ENCODE measurements around the gene RASSF3.
"Not testable (repeated sequence)": the region's sequence is repeated elsewhere in the genome, so short reads cannot be mapped to it uniquely, and the experiment has no call there.

The RASSF3 gene

DNA sequence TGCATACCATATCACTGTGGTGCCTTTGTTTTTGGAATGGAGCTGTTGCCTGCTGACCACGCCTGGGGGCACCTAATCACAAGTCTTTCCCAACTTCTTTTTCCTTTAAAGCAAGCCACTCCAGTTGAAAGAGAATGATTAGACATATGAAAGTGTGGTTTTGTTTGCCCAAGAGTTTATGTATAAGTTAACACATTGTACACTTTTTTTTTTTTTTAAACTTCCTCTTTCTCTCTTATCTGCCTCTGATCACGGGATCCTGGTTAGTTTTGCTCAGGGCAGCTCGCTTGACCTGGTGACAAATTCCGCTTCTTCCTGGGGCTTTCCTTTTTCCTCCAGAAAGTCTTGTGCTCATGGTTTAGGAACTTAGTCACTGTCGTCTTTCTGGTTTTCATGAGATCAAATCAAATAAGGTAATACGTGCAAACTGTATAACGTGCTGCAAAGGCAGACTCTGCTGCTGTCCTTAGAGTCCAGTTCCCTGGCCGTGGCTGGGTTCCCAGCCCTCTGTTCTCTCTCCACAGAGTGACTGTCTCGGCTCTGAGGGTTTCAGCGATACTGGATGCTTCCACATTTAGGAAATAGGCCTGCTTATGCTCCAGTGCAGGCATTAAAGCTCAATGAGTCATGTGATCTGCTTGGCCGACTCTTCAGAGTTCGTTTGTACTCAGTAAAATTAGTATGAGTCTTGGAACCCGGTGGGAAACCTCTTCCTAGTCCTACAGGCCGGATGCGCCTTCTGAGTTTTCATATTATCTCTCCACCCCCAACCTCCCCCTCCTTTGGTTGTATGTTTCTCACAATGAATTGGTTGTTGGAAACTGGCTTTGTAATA, 15.2 kb downstream of the RASSF3 start:
- in situ Hi-C loops (cut with HindIII; ENCODE audit: low pct_ligation_motif_present, low pct_unique_long_range_greater_than_20kb, low sequenced_read_pairs), result no loop called here
- DNase-seq, result peak; percentile 95

DNA sequence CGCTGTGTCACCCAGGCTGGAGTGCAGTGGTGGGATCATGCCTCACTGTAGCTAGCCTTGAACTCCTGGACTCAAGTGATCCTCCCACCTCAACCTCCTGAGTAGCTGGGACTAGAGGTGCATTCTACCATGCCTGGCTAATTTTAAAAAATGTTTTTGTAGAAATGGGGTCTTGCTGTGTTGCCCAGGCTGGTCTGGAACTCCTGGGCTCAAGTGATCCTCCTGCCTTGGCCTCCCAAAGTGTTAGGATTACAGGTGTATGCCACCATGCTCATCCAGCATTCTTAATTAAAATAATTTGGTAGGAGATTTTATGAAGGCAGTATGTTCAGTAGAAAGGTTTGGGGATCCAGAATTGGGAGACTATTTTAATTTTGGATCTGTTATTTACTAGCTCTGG, 16.3 kb downstream of the RASSF3 start:
- DNase-seq; in situ Hi-C loops (cut with HindIII; ENCODE audit: low pct_ligation_motif_present, low pct_unique_long_range_greater_than_20kb, low sequenced_read_pairs): not testable (repeated sequence)

DNA sequence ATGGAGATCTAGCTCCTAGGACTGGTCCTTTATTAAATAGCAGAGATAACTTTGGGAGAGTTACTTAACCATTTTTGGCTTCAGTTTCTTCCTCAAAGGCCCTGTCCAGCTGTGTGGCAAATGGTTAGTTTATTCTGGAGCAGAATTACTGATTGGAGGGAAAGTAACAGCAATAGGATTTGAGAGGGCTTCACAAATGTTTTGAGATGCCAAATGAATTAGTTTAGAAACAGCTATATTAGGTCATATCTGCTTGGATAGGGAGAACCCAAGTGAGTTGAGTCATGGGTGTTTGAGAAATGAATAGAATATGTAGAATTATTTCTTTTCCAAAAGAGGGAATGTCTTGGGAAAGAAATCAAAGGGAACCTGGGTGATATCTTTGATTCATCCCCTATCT, 17.5 kb downstream of the RASSF3 start:
- in situ Hi-C loops (cut with HindIII; ENCODE audit: low pct_ligation_motif_present, low pct_unique_long_range_greater_than_20kb, low sequenced_read_pairs), result no loop called here
- DNase-seq, result no peak

DNA sequence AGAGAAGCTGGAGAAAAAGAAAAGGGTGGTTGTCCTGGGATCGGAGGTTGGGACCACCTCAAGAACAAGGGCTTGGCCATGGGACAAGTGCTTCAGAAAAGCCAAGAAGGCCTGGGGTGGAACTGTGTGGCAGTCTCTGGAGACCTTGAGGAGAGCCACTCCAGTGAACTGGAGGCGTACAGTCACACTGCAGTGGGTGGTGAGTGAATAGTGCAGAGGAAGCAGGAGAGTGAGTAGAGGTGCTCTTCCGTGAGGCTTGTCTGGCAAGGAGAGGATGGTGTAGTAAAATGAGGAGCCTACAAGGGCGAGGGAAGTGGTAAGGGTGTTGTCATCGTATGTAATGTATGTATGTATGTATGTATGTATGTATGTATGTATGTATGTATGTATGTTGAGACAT, 20.9 kb downstream of the RASSF3 start:
- DNase-seq, result no peak
- in situ Hi-C loops (cut with HindIII; ENCODE audit: low pct_ligation_motif_present, low pct_unique_long_range_greater_than_20kb, low sequenced_read_pairs), result no loop called here

DNA sequence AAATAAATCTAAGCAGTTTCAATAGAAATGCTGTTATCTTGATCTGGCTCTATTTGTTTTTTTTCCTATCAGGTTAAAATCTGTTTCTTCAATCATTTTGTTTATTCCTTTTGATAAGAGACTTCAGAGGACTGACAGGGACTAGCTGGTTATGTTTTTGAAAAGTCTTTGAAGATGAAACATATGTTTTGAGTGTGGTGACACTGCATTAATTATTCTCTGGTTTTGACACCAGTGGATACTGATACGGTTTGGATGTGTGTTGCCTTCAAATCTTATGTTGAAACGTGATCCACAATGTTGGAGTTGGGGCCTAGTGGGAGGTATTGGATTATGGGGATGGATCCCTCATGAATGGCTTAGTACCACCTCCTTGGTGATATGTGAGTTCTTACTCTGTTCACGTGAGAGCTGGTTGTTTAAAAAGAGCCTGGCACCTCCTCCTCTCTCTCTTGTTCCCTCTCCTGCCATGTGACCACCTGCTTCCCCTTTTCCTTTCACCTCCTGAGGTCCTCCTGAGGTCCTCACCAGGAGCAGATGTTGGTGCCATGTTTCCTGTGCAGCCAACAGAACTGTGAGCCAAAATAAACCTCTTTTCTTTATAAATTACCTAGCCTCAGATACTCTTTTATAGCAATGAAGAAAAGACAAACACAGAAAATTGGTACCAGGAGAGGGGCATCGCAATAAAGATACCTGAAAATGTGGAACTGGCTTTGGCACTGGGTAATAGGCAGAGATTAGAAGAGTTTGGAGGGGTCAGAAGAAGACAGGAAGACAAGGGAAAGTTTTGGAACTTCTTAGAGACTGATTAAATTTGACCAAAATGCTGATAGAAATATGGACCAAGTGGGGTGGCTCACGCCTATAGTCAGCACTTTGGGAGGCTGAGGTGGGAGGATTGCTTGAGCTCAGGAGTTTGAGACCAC, 23.0 kb downstream of the RASSF3 start:
- in situ Hi-C loops (cut with HindIII; ENCODE audit: low pct_ligation_motif_present, low pct_unique_long_range_greater_than_20kb, low sequenced_read_pairs), result no loop called here
- no peak for DNase-seq

DNA sequence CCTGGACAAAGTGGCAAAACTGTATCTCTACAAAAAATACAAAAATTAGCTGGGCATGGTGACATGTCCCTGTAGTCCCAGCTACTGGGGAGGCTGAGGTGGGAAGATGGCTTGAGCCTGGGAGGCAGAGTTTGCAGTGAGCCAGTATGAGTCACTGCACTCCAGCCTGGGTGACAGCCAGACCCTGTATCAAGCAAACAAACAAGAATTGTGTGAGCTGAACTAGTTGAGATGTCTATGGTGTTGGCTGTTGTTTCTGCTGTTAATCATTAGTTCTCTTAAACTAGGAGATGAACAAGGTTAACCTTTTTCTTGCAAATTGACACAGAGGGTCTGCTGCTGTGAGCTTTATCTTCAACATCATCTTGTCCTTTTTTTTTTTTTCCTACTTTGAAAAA, 23.6 kb downstream of the RASSF3 start:
- in situ Hi-C loops (cut with HindIII; ENCODE audit: low pct_ligation_motif_present, low pct_unique_long_range_greater_than_20kb, low sequenced_read_pairs), result no loop called here
- DNase-seq, result peak; percentile 81

DNA sequence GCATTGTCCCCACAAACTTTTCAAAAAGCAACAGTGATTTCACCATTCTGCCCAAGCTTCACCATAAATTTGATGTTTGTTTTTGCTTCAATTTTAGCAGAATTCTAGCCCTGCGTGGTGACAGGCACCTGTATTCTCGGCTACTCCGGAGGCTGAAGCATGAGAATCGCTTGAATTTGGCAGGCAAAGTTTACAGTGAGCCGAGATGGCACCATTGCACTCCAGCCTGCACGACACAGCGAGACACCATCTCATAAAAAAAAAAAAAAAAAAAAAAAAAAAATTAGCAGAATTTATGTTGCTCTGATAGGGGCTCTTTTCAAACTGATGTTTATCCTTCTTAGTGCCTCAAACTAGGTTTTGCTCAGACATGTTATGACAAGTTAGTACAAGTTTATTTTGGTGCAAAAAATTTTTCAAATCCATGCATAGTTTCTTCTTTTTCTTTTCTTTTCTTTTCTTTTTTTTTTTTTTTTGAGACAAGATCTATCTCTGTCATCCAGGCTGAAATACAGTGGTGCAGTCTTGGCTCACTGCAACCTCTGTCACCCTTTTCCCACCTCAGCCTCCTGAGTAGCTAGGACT, 24.3 kb downstream of the RASSF3 start:
- in situ Hi-C loops (cut with HindIII; ENCODE audit: low pct_ligation_motif_present, low pct_unique_long_range_greater_than_20kb, low sequenced_read_pairs), result no loop called here
- DNase-seq, result no peak

DNA sequence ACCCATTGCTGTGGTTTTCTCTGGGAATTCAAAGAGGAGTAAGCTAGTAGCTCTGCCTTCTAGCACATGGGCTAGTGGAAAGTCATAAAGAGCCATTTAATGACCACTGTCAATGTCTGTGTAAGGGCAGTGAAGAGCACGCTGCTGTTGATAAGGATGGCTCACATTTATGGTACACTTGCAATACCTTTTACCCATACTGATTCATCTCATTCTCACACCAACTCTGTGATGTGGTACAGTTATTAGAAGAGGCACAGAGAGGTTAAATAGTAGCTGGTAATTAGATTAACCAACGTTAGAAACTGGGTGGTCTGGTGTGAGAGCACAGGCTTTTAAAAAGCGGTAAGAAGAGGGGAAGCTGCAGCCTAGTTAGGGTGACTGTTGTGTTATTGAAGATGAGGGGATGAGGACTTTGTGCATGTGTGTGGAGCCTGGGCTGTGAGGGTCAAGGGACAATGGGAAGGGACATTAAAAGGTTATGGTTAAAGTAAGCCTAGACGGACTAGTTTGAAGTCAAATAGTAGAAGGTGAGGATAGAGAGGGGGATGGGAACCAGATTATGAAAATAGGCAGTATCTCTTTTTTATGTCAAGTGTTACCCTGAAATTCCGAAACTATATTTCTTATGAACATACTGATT, 25.2 kb downstream of the RASSF3 start:
- DNase-seq, result no peak
- in situ Hi-C loops (cut with HindIII; ENCODE audit: low pct_ligation_motif_present, low pct_unique_long_range_greater_than_20kb, low sequenced_read_pairs), result no loop called here

DNA sequence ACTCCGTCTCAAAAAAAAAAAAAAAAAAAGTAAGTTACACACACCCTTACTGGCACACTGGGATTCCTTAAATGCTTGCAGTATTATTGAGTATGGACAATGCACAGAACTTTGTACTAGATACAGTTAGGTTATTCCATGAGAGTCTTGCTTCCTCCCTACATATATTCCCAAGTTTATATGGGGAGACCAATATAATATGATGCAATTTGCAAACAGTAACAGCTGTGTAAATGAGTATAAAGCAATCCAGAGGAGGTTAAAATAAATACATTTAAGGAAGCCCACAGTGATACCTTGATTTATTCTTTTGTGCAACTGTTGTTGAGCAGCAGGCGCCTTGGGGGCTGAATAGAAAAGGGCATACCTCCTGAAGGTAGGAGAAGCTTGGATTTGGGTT, 26.6 kb downstream of the RASSF3 start:
- in situ Hi-C loops (cut with HindIII; ENCODE audit: low pct_ligation_motif_present, low pct_unique_long_range_greater_than_20kb, low sequenced_read_pairs), result no loop called here
- no peak for DNase-seq

DNA sequence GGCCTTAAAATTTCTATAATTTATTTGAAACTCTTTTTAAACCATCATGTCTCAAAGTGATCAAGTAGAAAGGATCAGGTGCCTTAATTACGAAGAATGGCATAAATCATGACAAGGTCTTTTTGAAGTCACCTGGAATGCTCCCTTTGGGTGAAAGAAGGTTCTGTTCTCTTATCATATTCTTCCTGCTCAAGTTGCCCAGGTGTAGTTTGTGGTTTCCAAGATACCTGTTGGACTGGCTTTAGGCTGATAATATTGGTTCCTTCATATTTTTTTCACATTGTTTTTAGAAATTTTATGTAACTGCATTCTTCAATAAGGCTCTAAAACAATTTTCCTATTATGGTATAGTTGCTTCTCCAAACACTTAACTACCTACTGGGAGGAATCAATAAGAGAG, 29.2 kb downstream of the RASSF3 start:
- in situ Hi-C loops (cut with HindIII; ENCODE audit: low pct_ligation_motif_present, low pct_unique_long_range_greater_than_20kb, low sequenced_read_pairs), result no loop called here
- no peak for DNase-seq

DNA sequence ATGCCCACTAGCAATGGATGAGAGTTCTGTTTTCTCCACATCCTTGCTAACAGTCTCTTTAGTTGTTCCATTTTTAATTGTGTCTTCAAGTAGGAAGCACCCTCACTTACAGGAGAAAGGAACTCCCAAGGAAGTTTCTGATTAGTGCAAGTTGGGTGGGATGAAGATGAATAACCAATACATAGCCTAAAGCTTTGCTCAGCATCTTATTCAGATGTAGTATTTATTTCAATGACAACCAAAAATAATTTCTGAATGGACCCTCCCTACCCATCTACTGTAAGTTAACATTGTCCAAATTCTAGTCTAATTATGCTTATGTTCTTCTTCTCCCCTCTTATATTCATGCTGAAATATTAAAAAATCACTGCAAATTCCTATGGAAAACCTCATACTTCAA, 36.0 kb downstream of the RASSF3 start:
- in situ Hi-C loops (cut with HindIII; ENCODE audit: low pct_ligation_motif_present, low pct_unique_long_range_greater_than_20kb, low sequenced_read_pairs), result no loop called here
- DNase-seq, result no peak

DNA sequence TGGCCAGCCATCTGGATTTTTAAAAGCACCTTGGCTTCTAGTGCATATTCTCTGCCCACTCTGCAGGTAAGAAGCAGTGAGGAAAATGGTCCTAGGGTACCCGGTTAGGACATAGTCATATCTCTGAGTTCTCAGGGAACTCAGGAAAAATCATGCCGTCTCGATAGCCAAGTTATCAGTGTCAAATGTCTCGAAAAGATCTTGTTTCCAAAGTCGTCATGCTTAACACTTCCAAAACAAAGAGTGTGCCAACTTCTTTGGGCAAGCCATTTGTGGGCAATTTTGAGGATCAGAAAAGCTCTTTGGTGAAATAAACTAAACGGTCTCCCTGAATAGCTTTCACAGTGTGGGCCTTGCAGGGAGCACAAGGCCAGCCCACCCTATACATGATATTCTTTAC, 39.2 kb downstream of the RASSF3 start:
- in situ Hi-C loops (cut with HindIII; ENCODE audit: low pct_ligation_motif_present, low pct_unique_long_range_greater_than_20kb, low sequenced_read_pairs), result no loop called here

DNA sequence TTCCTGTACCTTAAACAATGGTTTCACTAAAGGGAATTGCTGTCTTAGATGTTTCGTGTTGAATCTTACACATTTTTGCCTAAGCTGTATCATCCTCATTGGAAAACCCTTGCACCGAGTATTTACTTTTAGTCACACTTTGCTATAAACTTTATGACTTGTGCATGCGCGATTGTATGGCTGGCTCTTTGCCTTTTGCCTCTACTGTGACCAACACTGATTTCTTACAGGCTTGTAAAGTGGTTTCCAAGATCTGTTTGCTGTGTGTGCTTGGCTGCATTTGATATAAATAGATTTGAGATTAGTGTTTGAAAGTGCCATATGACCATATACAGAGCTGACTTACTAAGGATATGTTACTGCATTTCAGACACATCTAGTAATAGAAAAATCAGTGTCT, 40.5 kb downstream of the RASSF3 start:
- in situ Hi-C loops (cut with HindIII; ENCODE audit: low pct_ligation_motif_present, low pct_unique_long_range_greater_than_20kb, low sequenced_read_pairs), result no loop called here
- DNase-seq, result no peak

More for the DNA sequence above, 39.2 kb downstream of the RASSF3 start:
- DNase-seq, result no peak

DNA sequence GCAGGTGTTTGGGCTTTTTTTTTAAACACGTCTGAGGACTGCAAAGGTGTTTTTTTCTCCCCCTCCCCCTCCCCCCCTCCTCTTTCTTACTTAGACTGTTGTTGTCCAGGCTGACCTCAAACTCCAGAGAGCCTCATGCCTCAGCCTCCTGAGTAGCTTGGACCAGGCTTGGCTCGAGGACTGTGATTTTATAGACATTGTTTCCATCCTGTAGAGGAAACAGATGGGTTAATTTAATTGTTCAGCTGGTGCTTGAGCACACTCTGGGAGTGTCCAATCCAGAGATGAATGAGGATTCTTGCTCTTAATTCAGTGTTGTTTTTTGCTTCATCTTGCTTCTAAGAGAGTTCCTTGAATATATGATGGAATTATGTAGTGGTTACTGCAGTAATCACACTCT, 42.1 kb downstream of the RASSF3 start:
- in situ Hi-C loops (cut with HindIII; ENCODE audit: low pct_ligation_motif_present, low pct_unique_long_range_greater_than_20kb, low sequenced_read_pairs), result no loop called here

DNA sequence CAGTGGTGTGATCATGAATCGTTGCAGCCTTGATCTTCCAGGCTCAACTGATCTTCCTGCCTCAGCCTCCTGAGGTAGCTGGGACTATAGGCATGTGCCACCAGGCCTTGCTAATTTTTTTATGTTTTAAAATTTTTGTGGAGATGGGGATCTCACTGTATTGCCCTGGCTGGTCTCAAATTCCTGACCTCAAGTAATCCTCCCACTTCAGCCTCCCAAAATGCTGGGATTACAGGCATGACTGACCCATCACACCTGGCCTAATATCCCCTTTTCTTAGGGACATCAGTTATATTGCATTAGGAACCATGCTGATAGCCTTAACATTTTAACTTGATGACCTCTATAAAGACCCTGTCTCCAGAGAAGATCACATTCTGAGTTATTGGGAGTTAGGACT, 42.8 kb downstream of the RASSF3 start:
- in situ Hi-C loops (cut with HindIII; ENCODE audit: low pct_ligation_motif_present, low pct_unique_long_range_greater_than_20kb, low sequenced_read_pairs), result no loop called here
- DNase-seq, result no peak

More for the DNA sequence above, 42.1 kb downstream of the RASSF3 start:
- no peak for DNase-seq

DNA sequence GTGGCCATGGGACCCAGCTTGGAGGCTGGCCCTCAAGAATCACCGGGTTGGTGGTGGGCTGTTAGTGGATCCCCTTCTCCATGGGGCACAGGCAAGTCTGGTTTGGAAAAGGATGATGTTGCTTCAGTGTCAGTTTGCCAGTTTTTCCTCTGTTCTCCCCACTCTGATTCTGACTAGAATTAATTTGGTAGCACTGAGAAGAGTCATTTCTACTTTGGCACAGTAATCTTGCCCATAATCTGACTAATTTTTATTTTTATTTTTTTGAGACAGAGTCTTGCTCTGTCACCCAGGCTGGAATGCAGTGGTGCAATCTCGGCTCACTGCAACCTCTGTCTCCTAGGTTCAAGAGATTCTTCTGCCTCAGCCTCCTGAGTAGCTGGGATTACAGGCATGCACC, 43.6 kb downstream of the RASSF3 start:
- DNase-seq; in situ Hi-C loops (cut with HindIII; ENCODE audit: low pct_ligation_motif_present, low pct_unique_long_range_greater_than_20kb, low sequenced_read_pairs): not testable (repeated sequence)

DNA sequence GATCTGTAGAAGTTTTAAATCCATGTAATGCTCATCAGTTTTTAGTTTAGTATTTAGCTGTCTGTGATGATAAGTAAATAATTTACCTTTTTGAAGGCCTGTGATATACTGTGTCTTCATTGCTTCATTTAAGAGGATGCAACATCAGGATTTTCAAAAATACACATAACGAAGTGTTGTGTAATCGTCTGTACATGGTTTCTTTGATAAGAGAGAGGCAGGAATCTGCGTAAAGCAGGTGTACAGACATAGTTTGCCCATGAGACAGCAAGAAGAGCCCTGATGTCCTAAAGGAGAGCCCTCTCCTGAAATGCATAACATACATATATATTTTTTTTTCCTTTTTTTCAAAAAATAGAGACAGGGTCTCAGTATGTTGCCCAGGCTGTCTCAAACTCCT, 44.8 kb downstream of the RASSF3 start:
- in situ Hi-C loops (cut with HindIII; ENCODE audit: low pct_ligation_motif_present, low pct_unique_long_range_greater_than_20kb, low sequenced_read_pairs), result no loop called here
- no peak for DNase-seq

DNA sequence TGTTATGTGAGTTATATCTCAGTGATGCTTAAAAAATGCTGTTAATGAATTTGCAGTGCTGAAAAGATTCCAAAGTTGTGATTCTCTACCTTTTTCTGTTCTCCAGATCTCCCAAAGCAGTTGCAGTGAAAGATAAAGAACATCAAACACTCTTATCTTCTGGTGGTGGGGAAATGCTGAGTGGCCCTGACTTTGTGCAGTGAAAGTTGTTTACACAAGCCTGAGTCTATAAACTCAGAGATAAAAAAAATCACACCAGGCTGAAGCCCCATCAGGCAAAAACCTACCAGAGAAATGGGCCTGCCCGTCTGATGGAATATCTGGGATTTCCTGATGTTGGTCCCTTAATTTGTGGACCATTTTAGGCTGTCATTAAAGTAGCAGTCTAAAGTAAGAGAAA, 46.1 kb downstream of the RASSF3 start:
- DNase-seq, result no peak
- in situ Hi-C loops (cut with HindIII; ENCODE audit: low pct_ligation_motif_present, low pct_unique_long_range_greater_than_20kb, low sequenced_read_pairs), result no loop called here

Measured in ACHN (cell line).